HG03095 (cell line): Measurements from ENCODE around the gene ZNF669.

ENCODE experiments used
- ATAC-seq: cut with Tn5 transposase; IDR thresholded peaks from one replicate; pipeline ENCODE4 v1.9.1; 2021; ENCODE audit warnings: moderate library complexity; ENCODE audit not compliant: unreplicated experiment

Gene ZNF669

GRCh38 chr1:247077213-247077612, 26.9 kb downstream of the ZNF669 start:
- no peak for ATAC-seq

- no peak for ATAC-seq
Observed at GRCh38 chr1:247070645-247071044, 33.5 kb downstream of the ZNF669 start.

GRCh38 chr1:247064304-247064703, 39.9 kb downstream of the ZNF669 start:
- no peak for ATAC-seq

- ATAC-seq, result no peak
Observed at GRCh38 chr1:247060771-247061170, 43.4 kb downstream of the ZNF669 start.

GRCh38 chr1:247056071-247056470, 48.1 kb downstream of the ZNF669 start:
- no peak for ATAC-seq

- no peak for ATAC-seq
Observed at GRCh38 chr1:247054992-247055415, 49.2 kb downstream of the ZNF669 start.
